ENCODE results near the gene ZMIZ1. TPM values are rescaled to one million over a fixed set of nuclear protein-coding genes. Genes with fewer than 3 reads are reported as not detected.

ZMIZ1 gene
- total and polyA plus RNA-seq, 4 donors = 3.9 to 19.1 (median 9.8) TPM

DNA sequence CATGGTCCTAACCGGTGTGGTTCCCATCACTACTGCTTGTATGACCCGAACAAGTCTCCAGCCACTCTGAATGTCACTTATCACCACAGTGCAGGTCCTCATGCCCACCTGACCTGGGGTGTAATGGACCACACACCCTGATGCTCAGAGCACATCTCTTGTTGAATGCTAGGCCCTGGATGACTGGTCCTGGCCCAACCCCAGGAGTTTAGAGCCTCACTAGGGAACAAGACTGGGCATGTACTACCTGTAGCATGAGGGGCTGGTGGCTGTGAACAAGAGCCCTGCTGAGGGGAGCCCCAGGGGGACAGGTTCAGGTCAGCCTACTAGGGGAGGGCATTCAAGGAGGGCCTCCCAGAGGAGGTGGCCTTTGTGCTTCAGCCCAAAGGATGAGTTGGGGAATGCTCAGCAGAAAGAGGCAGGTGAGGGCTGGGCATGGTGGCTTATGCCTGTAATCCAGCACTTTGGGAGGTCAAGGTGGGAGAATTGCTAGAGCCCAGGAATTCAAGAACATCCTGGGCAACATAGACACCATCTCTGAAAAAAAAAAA, 31.2 kb downstream of the ZMIZ1 start (continued):
- TF ChIP-seq, protein P1, sequence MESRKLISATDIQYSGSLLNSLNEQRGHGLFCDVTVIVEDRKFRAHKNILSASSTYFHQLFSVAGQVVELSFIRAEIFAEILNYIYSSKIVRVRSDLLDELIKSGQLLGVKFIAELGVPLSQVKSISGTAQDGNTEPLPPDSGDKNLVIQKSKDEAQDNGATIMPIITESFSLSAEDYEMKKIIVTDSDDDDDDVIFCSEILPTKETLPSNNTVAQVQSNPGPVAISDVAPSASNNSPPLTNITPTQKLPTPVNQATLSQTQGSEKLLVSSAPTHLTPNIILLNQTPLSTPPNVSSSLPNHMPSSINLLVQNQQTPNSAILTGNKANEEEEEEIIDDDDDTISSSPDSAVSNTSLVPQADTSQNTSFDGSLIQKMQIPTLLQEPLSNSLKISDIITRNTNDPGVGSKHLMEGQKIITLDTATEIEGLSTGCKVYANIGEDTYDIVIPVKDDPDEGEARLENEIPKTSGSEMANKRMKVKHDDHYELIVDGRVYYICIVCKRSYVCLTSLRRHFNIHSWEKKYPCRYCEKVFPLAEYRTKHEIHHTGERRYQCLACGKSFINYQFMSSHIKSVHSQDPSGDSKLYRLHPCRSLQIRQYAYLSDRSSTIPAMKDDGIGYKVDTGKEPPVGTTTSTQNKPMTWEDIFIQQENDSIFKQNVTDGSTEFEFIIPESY (IDR thresholded peaks at IDR 0.05) = no peak
- TF ChIP-seq TAF1 (conservative IDR thresholded peaks at IDR 0.05) = no peak
- TF ChIP-seq GABPA (IDR thresholded peaks at IDR 0.05 in 1 of 2, conservative IDR thresholded peaks at IDR 0.05 in 1 of 2) = no peak
- no peak for TF ChIP-seq RXRA (IDR thresholded peaks at IDR 0.05)
- no peak for TF ChIP-seq CTCF (IDR thresholded peaks at IDR 0.05; ENCODE audit: low read depth, low read length, missing input control)
- TF ChIP-seq FOXA2 (IDR thresholded peaks at IDR 0.05) = no peak
- TF ChIP-seq, protein P2, sequence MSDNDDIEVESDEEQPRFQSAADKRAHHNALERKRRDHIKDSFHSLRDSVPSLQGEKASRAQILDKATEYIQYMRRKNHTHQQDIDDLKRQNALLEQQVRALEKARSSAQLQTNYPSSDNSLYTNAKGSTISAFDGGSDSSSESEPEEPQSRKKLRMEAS (IDR thresholded peaks at IDR 0.05) = no peak
- TF ChIP-seq NR2F2 (IDR thresholded peaks at IDR 0.05) = no peak
- TF ChIP-seq YY1 (IDR thresholded peaks at IDR 0.05) = no peak

GRCh38 chr10:79100771-79101170, 32.0 kb downstream of the ZMIZ1 start:
- DNase-seq (ENCODE audit: low spot score) = no peak
- Histone ChIP-seq H3K4me3 (ENCODE audit: low read depth in 1 of 3, low read length in 3 of 3) (no peak overlapping the region), H3K27ac (ENCODE audit: low read depth in 1 of 2, low read length in 2 of 2) (no peak overlapping the region), H3K4me1 (ENCODE audit: control insufficient read depth in 4 of 4, insufficient read depth in 4 of 4, low read length in 3 of 4) (peaks cover 31 to 66% (median 54%) of the 10 kb centered on the region in 4 donors), H3K36me3 (ENCODE audit: control insufficient read depth in 4 of 4, insufficient read depth in 3 of 4, low read depth in 1 of 4, low read length in 3 of 4) (no peaks in the 10 kb centered on the region), H3K9me3 (ENCODE audit: control insufficient read depth in 4 of 4, low read length in 3 of 4) (no peaks in the 10 kb centered on the region), H3K27me3 (ENCODE audit: control insufficient read depth in 4 of 4, insufficient read depth in 4 of 4, low read length in 3 of 4) (no peaks in the 10 kb centered on the region), H3K9ac (ENCODE audit: low read depth in 1 of 2, low read length in 2 of 2) (no peak overlapping the region)
- TF ChIP-seq, protein P2 (IDR thresholded peaks at IDR 0.05) = no peak
- TF ChIP-seq SP1 (IDR thresholded peaks at IDR 0.05) (no peak), JUND (IDR thresholded peaks at IDR 0.05) (no peak), YY1 (IDR thresholded peaks at IDR 0.05) (no peak)
- 77% methylated on average over 5 of the region's 5 CpGs for WGBS

- TF ChIP-seq NR2F2 (IDR thresholded peaks at IDR 0.05) (peak; percentile 11), EGR1 (IDR thresholded peaks at IDR 0.05; ENCODE audit: low read depth in 2 of 2) (no peak), YY1 (IDR thresholded peaks at IDR 0.05) (no peak)
- no peak overlapping the region for H3K4me3 ChIP-seq (ENCODE audit: low read depth in 1 of 3, low read length in 3 of 3)
- 66% methylated on average over 22 of the region's 22 CpGs for WGBS
- no peak overlapping the region for H3K9ac ChIP-seq (ENCODE audit: low read depth in 1 of 2, low read length in 2 of 2)
- no peaks in the 10 kb centered on the region for H3K9me3 ChIP-seq (ENCODE audit: control insufficient read depth in 4 of 4, low read length in 3 of 4)
- peaks cover 26 to 64% (median 48%) of the 10 kb centered on the region in 4 donors for H3K4me1 ChIP-seq (ENCODE audit: control insufficient read depth in 4 of 4, insufficient read depth in 4 of 4, low read length in 3 of 4)
- H3K27ac ChIP-seq (ENCODE audit: low read depth in 1 of 2, low read length in 2 of 2) = peak overlapping the region; percentile 28 to 33
- no peaks in the 10 kb centered on the region for H3K36me3 ChIP-seq (ENCODE audit: control insufficient read depth in 4 of 4, insufficient read depth in 3 of 4, low read depth in 1 of 4, low read length in 3 of 4)
- no peaks in the 10 kb centered on the region for H3K27me3 ChIP-seq (ENCODE audit: control insufficient read depth in 4 of 4, insufficient read depth in 4 of 4, low read length in 3 of 4)
- DNase-seq (ENCODE audit: low spot score) = no peak
Observed at GRCh38 chr10:79101560-79102497, 33.1 kb downstream of the ZMIZ1 start.
